GM21423 (cell line): ENCODE data around the gene STRN4.

ENCODE experiments used
- ATAC-seq: cut with Tn5 transposase; IDR thresholded peaks from one replicate; pipeline ENCODE4 v1.9.1; 2021; ENCODE audit warnings: mild to moderate bottlenecking, moderate library complexity; ENCODE audit not compliant: unreplicated experiment

STRN4 gene

GRCh38 chr19:46744005-46744691 is 2.1 kb downstream of the STRN4 start:
- no peak for ATAC-seq

DNA sequence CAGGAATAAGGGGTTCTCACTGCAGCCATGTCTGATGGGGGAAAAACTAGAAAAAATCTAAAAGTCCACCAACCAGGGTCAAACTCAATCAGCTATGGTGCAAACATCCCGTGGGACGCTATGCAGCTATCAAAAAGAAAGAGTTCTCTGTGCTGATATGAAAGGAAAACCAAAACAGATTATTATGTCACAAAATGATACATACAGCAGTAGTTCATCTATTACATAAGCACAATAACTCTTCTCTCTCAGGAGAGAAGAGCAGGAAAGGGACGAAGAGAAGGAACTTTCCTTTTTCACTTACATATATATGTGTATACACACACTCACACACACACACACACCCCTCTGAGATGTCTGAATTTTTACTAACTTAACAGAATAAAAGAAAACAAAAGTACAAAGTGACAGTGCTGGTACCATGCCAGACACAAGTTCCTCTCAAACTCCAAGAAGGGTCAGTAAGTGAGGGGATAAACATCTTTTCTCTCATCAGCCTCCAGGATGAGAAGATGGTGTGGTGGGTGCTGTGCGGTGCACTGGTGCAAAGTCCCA is 3.2 kb downstream of the STRN4 start:
- ATAC-seq: no peak

- no peak for ATAC-seq
Observed at GRCh38 chr19:46741447-46741846, 4.8 kb downstream of the STRN4 start.

DNA sequence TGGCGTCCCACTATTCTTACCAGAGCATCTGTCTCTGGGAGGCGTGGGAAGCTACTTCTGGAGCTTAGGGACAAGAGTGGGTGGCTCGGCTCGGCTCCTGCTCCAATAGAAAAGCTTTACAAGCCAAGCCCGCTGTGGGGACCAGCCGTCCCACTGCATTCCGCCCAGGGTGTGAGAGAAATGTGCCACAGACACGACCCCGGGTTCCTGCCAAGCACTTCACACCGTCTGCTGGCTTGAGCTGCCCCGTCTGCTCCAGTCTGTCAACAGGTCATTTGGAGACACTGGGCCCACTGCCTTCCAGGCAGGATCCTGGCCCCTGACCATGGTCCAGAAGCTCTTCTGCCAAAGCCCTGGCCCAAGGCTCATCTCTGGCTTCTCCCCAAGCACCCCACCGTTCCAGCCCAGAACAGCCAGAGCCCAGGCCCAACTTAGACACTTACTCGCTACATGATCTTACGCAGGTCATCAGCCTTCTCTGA is 6.9 kb downstream of the STRN4 start:
- no peak for ATAC-seq

DNA sequence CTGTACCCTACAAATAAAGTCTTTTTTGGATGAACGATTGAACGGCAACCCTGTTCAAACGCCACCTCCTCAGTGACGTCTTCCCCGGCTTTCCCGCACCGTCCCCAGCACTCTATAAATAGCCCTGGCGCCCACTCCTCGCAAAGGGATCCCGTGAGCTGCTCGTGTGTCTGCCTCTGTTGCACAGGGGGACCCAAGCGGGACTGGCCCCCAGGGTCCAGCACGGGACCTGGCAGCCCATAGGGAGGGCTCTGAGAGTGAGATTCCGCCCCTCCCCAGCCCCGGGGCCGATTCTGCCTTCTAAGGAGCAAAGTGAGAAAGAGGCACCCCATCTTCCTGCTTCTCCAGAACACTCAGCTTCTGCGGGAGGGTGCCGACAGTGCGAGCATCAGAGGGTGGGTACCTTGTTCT is 8.5 kb downstream of the STRN4 start:
- ATAC-seq: no peak

GRCh38 chr19:46737298-46737654 is 9.0 kb downstream of the STRN4 start:
- no peak for ATAC-seq

GRCh38 chr19:46736531-46737297 is 9.5 kb downstream of the STRN4 start:
- no peak for ATAC-seq

- no peak for ATAC-seq
Observed at GRCh38 chr19:46733690-46734292, 12.5 kb downstream of the STRN4 start.

- no peak for ATAC-seq
Observed at GRCh38 chr19:46732966-46733689, 13.1 kb downstream of the STRN4 start.

DNA sequence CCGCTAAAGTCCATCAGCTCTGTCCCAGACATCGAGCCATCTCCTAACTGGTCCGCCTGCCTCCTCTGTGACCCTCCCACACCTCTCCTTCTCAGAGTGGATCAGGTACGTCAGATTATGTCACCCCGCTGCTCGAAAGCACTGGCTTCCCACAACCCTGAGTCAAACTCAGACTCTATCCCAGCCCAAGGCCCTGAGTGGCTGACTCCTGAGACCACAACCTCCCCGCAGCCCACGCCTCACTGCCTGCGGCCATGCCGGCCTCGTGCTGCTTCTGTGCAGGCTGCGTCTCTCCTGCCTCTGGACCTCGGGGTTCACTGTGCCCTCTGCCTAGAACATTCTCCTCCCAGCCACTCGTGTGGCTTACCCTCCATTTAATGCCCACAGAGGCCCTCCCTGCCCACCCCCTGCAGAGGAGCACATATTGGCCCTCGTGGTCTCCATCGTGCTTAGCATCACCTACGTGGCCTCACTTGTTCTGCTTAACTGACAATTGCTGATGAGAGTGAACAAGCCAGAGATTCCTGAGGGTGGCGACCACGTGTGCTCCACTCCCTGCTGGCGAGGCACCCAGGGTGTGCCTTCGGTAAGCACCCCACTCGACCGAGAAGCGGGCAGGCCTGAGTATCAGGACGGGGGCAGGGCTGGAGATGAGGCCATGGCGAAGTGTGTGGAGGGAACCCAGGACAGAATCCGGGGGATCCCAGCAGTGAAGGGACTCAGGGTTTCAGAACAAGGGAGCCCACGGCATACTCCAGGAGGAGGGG is 13.9 kb downstream of the STRN4 start:
- ATAC-seq: no peak

- ATAC-seq: no peak
Observed at GRCh38 chr19:46731584-46731983, 14.7 kb downstream of the STRN4 start.

GRCh38 chr19:46731007-46731501 is 15.2 kb downstream of the STRN4 start:
- ATAC-seq: no peak

GRCh38 chr19:46730595-46730994 is 15.7 kb downstream of the STRN4 start:
- no peak for ATAC-seq

DNA sequence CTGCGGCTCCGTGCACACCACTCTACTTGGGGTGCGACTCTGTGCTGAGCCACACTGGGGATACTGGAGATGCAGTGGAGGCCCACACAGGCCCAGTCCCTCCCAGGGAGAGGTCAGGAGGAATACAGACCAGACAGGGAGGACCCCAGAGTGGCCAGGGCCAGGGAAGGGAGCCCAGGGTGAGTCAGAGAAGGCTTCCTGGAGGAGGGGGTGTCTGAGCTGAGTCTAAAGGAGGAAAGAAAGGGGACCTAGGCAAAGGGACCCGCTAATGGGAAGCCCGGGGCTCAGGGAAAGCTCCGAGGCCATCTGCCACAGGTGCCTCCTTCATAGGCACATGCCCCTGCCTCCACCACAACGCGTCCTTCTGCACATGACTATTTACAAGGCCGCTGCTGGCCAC is 16.1 kb downstream of the STRN4 start:
- ATAC-seq: no peak

DNA sequence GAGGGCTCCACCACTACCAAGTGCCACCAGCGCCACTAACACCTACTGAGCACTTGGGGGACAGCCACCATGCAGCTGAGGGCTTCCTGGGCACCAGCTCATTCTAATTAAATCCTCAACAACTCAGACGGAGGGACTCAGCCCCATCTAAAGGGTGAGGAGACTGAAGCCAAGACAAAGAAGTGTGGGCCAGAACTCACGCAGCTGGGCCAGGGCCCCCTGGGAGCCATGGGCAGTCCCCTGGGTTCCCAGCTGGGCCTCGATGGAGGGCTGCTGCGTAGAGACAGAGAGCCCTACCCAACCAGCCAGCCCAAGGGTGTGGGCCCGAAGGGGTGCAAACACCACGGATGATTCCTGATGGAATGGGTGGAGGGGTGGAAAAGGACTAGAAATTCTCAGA is 16.6 kb downstream of the STRN4 start:
- no peak for ATAC-seq

- ATAC-seq: no peak
Observed at GRCh38 chr19:46728693-46729339, 17.4 kb downstream of the STRN4 start.

DNA sequence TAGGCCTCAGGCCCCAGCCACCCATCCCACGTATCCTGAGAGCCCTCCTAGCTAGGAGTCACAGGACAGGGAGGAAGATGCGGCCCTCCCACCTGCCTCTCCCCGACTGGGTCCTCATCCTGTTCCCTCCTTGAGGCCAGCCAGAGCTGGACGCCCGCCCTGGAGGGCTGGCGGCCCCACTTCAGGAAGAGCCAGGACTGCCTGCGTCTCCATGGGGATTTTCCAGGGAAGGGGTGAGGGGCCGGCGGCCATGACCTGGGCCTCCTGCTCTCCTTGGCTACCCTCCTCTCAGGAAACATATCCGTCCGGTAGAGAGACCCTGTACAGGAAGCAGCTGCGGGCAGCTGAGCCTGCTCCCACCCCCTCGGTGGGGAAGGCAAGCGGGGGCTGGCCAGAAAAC is 18.0 kb downstream of the STRN4 start:
- no peak for ATAC-seq

DNA sequence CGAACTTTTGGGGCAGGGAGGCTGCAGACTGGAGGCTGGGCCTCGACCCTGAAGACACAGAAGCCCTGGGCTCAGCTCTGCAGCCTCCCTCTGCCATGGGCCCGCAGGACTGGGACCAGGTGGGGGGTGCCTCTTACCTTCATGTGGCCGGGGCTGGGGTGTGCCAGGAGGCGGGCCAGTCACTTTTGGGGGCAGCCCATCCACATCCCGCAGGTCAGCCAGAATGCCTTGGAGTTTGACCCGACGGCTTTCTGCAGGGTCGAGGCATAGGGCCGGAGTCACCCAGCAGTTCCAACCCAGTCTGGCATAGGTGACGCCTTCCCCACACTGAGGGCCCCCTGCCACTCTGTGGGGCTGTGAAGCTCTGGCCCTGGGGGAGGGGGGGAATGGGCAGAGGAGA is 18.5 kb downstream of the STRN4 start:
- ATAC-seq: no peak

GRCh38 chr19:46726971-46727501 is 19.2 kb downstream of the STRN4 start:
- ATAC-seq: no peak
